ENCODE data around the gene BPIFB2.

BPIFB2 gene

DNA sequence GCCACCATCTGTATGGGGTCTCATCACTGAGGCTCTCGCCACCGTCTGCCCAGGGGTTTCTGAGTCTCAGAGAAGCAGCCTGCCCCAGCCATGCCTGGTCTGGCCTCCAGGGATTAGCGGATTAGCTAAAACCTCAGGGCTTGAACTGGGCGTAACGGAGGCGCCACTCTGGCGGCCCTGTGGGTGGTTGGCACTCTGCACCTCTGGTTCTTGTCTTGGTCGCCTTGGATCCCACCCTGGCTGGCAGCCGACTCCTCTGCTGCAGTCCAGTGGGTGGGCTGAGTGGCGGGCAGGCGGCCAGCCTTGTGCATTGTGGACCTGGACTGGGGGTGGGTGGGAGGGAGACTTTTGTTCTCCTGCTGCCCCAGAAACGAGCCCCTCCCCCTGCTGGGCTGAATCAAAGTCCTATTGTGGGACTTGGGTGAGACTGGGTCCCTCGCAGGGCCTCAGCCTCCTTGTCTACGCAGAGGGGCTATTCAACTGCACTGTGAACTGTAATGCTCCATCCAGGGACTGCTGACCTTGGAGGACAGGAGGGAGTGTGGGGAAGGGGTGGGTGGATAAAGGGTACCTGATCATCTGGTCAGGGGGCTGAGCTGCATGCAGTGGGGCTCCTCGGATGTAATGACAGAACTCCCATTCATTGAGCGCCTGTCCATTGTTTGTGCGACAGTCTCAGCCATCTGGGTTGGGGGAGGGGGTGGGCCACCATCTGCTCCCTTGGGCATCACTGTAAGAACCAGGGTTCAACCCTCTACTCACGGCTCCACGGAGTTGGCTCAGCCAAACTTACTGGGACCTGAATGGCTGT is 27.2 kb upstream of the BPIFB2 start:
- no peak overlapping the region for H3K4me3 Mint-ChIP-seq
- H3K27ac Mint-ChIP-seq, result no peak overlapping the region
- no peak for TF ChIP-seq CTCF (IDR thresholded peaks at IDR 0.05; ENCODE audit: unreplicated experiment in 3 of 3)
- H3K9me3 Mint-ChIP-seq, result no peaks in the 10 kb centered on the region
- H3K36me3 Mint-ChIP-seq (ENCODE audit: low read depth), result no peaks in the 10 kb centered on the region
- H3K4me1 Mint-ChIP-seq, result peaks cover 15% of the 10 kb centered on the region
- peaks cover 3% of the 10 kb centered on the region for H3K27me3 Mint-ChIP-seq (ENCODE audit: low read depth)

- TF ChIP-seq CTCF (IDR thresholded peaks at IDR 0.05; ENCODE audit: unreplicated experiment in 3 of 3), result no peak
- Mint-ChIP-seq H3K27me3 (ENCODE audit: low read depth) (peaks cover 3% of the 10 kb centered on the region), H3K9me3 (no peaks in the 10 kb centered on the region), H3K27ac (no peak overlapping the region), H3K4me1 (peaks cover 15% of the 10 kb centered on the region), H3K4me3 (no peak overlapping the region), H3K36me3 (ENCODE audit: low read depth) (no peaks in the 10 kb centered on the region)
Observed at GRCh38 chr20:32980990-32981389, 26.5 kb upstream of the BPIFB2 start.

GRCh38 chr20:32982617-32983458 is 24.7 kb upstream of the BPIFB2 start:
- H3K4me3 Mint-ChIP-seq, result no peak overlapping the region

DNA sequence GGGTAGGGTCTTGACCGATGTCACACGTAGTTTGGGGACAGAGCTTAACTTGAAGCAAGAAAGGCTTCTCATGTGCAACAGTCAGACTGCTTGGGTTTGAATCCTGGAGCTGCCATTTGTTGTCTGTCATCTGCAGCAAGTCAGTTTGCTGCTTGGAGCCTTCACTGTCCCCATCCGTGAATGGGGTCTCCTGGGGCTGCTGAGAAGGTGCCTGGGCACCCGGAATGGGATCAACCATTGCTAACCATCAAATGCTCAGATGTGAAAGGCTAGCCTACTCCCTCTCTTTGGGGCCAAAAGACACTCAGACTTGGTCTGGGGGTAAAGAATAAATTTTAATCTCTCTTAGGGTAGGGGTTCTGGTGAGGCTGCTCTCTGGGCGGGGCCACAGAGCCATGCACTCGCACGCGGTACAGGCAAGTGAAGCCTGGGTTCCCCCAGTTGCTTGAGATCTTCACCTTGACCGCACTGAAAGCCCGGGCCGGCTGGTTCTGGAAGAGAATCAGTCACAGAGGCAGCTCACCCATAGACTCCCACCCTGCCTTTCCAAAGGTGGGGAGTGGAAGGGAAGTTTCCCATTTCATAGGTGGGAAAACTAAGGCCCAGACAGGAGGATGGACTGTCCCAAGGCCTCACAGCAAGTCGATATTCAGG is 23.9 kb upstream of the BPIFB2 start:
- no peak for TF ChIP-seq CTCF (IDR thresholded peaks at IDR 0.05; ENCODE audit: unreplicated experiment in 3 of 3)
- Mint-ChIP-seq H3K27me3 (ENCODE audit: low read depth) (no peaks in the 10 kb centered on the region), H3K9me3 (no peaks in the 10 kb centered on the region), H3K4me1 (peaks cover 15% of the 10 kb centered on the region), H3K27ac (no peak overlapping the region), H3K36me3 (ENCODE audit: low read depth) (no peaks in the 10 kb centered on the region), H3K4me3 (no peak overlapping the region)

More at GRCh38 chr20:32982617-32983458, 24.7 kb upstream of the BPIFB2 start:
- TF ChIP-seq CTCF (IDR thresholded peaks at IDR 0.05; ENCODE audit: unreplicated experiment in 3 of 3), result no peak
- peaks cover 15% of the 10 kb centered on the region for H3K4me1 Mint-ChIP-seq
- no peaks in the 10 kb centered on the region for H3K36me3 Mint-ChIP-seq (ENCODE audit: low read depth)
- H3K9me3 Mint-ChIP-seq, result no peaks in the 10 kb centered on the region
- H3K27ac Mint-ChIP-seq, result no peak overlapping the region
- peaks cover 3% of the 10 kb centered on the region for H3K27me3 Mint-ChIP-seq (ENCODE audit: low read depth)

GRCh38 chr20:32984196-32984595 is 23.3 kb upstream of the BPIFB2 start:
- Mint-ChIP-seq H3K4me1 (peaks cover 15% of the 10 kb centered on the region), H3K27me3 (ENCODE audit: low read depth) (no peaks in the 10 kb centered on the region), H3K9me3 (no peaks in the 10 kb centered on the region), H3K36me3 (ENCODE audit: low read depth) (no peaks in the 10 kb centered on the region), H3K4me3 (no peak overlapping the region), H3K27ac (no peak overlapping the region)
- no peak for TF ChIP-seq CTCF (IDR thresholded peaks at IDR 0.05; ENCODE audit: unreplicated experiment in 3 of 3)
